BE2C (cell line): ENCODE data around the gene ADI1.
A peak's percentile ranks its signal among the peaks of the same experiment; 100 is the strongest.

Experiments used
- DNase-seq: peaks from one replicate; pipeline ENCODE4 v3.0.0-alpha.2; 2020
- H3K27me3 ChIP-seq: fragments of 250-450 bp; sonication (Bioruptor Pico); 2 replicates; pipeline ENCODE4 v1.5.1; 2020; ENCODE audit warnings: mild to moderate bottlenecking
- H3K36me3 ChIP-seq: fragments of 250-450 bp; sonication (Bioruptor Pico); 2 replicates; pipeline ENCODE4 v1.5.1; 2020; ENCODE audit warnings: mild to moderate bottlenecking
- H3K4me1 ChIP-seq: fragments of 250-450 bp; sonication (Bioruptor Pico); 2 replicates; pipeline ENCODE4 v1.5.1; 2020
- H3K4me3 ChIP-seq: 2 replicates; pipeline ENCODE4 v1.5.1; 2011; ENCODE audit warnings: low read depth, low read length
- H3K9me3 ChIP-seq: fragments of 250-450 bp; sonication (Bioruptor Pico); 2 replicates; pipeline ENCODE4 v1.5.1; 2020
- CTCF ChIP-seq: IDR thresholded peaks from 2 replicates; pipeline ENCODE4 v1.5.1; 2012; ENCODE audit warnings: mild to moderate bottlenecking, low read depth, low read length

ADI1 gene

DNA sequence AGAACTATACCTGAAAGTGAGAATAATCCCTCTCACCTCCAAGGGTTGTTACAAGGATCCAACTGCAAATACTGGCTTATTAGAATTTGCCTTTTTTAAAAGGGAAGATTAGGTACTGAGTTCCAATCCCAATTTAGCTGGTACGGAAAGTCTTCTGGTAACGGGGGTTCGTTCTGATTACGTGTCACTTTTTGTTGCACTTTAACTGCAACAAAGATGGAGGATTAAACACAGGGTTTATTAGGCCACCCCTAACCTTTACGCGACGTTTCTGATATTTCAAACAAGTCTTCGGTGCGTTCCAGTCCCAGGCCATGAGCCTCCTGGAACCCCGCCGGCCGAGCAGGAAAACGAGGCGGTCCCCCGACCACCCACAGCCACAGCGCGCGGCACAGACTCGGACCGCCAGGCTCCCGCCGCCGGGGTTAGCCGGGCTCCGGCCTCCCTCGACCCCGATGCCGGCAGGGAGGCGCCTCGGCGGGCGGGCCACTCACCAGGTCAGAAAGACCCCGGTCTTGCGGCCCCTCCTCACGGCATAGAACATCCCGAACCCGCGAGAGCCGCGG is 38.4 kb upstream of the ADI1 start:
- peaks cover 38% of the 10 kb centered on the region for H3K36me3 ChIP-seq
- no peaks in the 10 kb centered on the region for H3K9me3 ChIP-seq
- no peaks in the 10 kb centered on the region for H3K27me3 ChIP-seq
- DNase-seq, result no peak
- TF ChIP-seq CTCF, result no peak
- H3K4me3 ChIP-seq, result peak overlapping the region; percentile 89
- peaks cover 7% of the 10 kb centered on the region; the same call in 1 of the 2 replicates for H3K4me1 ChIP-seq

GRCh38 chr2:3553946-3554345 is 34.6 kb upstream of the ADI1 start:
- H3K36me3 ChIP-seq, result peaks cover 62% of the 10 kb centered on the region
- peaks cover 7% of the 10 kb centered on the region; the same call in 1 of the 2 replicates for H3K4me1 ChIP-seq
- no peak for DNase-seq
- no peak for TF ChIP-seq CTCF
- H3K4me3 ChIP-seq, result no peak overlapping the region
- no peaks in the 10 kb centered on the region for H3K9me3 ChIP-seq
- no peaks in the 10 kb centered on the region for H3K27me3 ChIP-seq

- Histone ChIP-seq H3K27me3 (no peaks in the 10 kb centered on the region), H3K4me3 (no peak overlapping the region), H3K36me3 (peaks cover 83% of the 10 kb centered on the region), H3K4me1 (no peaks in the 10 kb centered on the region), H3K9me3 (no peaks in the 10 kb centered on the region)
- no peak for TF ChIP-seq CTCF
- no peak for DNase-seq
These were observed 28.6 kb upstream of the ADI1 start for GRCh38 chr2:3547915-3548314.

- Histone ChIP-seq H3K36me3 (peaks cover 85% of the 10 kb centered on the region), H3K4me3 (no peak overlapping the region), H3K9me3 (no peaks in the 10 kb centered on the region), H3K4me1 (no peaks in the 10 kb centered on the region), H3K27me3 (no peaks in the 10 kb centered on the region)
- TF ChIP-seq CTCF, result no peak
- DNase-seq, result no peak
These were observed 26.6 kb upstream of the ADI1 start for GRCh38 chr2:3545788-3546478.

GRCh38 chr2:3543023-3543683 is 23.8 kb upstream of the ADI1 start:
- peaks cover 76% of the 10 kb centered on the region for H3K36me3 ChIP-seq
- DNase-seq, result no peak
- no peaks in the 10 kb centered on the region for H3K4me1 ChIP-seq
- no peaks in the 10 kb centered on the region for H3K27me3 ChIP-seq
- no peaks in the 10 kb centered on the region for H3K9me3 ChIP-seq
- no peak overlapping the region for H3K4me3 ChIP-seq
- no peak for TF ChIP-seq CTCF

- Histone ChIP-seq H3K9me3 (no peaks in the 10 kb centered on the region), H3K27me3 (no peaks in the 10 kb centered on the region), H3K36me3 (peaks cover 67% of the 10 kb centered on the region), H3K4me1 (no peaks in the 10 kb centered on the region), H3K4me3 (no peak overlapping the region)
- DNase-seq, result no peak
- TF ChIP-seq CTCF, result no peak
These were observed 22.8 kb upstream of the ADI1 start for GRCh38 chr2:3542107-3542506.
